Mucosa of descending colon (tissue), 3 donors: Measurements from ENCODE around the gene DMWD. TPM values are rescaled to one million over a fixed set of nuclear protein-coding genes. Genes with fewer than 3 reads are reported as not detected.
"Not testable (repeated sequence)": the region's sequence is repeated elsewhere in the genome, so short reads cannot be mapped to it uniquely, and the experiment has no call there.

Experiments
- ATAC-seq: fragments of 200-7000 bp; cut with Tn5 transposase; one replicate; pipeline ENCODE4 v1.9.1; 2020; ENCODE audit warnings: mild to moderate bottlenecking, moderate library complexity
- DNase-seq, 3 donors: peaks; one replicate each; pipeline ENCODE4 v3.0.0-alpha.2; 2020
- H3K36me3 ChIP-seq: fragments of 200-600 bp; one replicate; pipeline ENCODE4 v1.8.0; 2021; ENCODE audit warnings: low read depth, mild to moderate bottlenecking
- H3K4me1 ChIP-seq: fragments of 200-600 bp; one replicate; pipeline ENCODE4 v1.8.0; 2021; ENCODE audit warnings: low read depth, mild to moderate bottlenecking
- H3K4me3 ChIP-seq: fragments of 200-600 bp; one replicate; pipeline ENCODE4 v1.8.0; 2021; ENCODE audit warnings: mild to moderate bottlenecking
- H3K9me3 ChIP-seq: fragments of 200-600 bp; one replicate; pipeline ENCODE4 v1.8.0; 2021; ENCODE audit warnings: mild to moderate bottlenecking
- CTCF ChIP-seq: fragments of 200-600 bp; IDR thresholded peaks from one replicate; pipeline ENCODE4 v1.8.0; 2022; ENCODE audit warnings: antibody characterized with exemption, mild to moderate bottlenecking
- intact Hi-C, 2 donors: fragments of 100-400 bp; cut with DNase I in 1 of 2; cut with micrococcal nuclease in 1 of 2; formaldehyde crosslinking; loops; one replicate each; pipeline versions ENCODE4 v1.11.0 to v1.11.1; 2022; cut with DNase I, micrococcal nuclease
- total RNA-seq, 3 donors: library from RNA; stranded (reverse); fragmentation: NEBNext Ultra II Directional in 2 of 3; extraction: Animal tissue kit (Norgen Biotek cat#: 25700) in 2 of 3; gene quantifications; one replicate each; pipeline versions ENCODE4 v1.2.1 to v1.2.4, GENCODE V29; 2021 to 2023
- donor health status: DM: no; HTN: no; CAD: no; lungs with moderate emphysema.
- donor health status: DM: no; HTN: no; CAD: no.
- donor health status: DM: no; HTN: yes; CAD: no.

Gene DMWD
- total RNA-seq, 3 donors from 2014 or later = 33.2 to 67.1 (median 43.7) TPM

- Histone ChIP-seq H3K9me3 (no peaks in the 10 kb centered on the region), H3K36me3 (no peaks in the 10 kb centered on the region), H3K4me1 (no peaks in the 10 kb centered on the region), H3K4me3 (no peak overlapping the region)
- DNase-seq (no peak), ATAC-seq (no peak)
- no peak for TF ChIP-seq CTCF
- intact Hi-C loops = no loop called here
Measured at GRCh38 chr19:45805719-45806118, 13.1 kb upstream of the DMWD start.

GRCh38 chr19:45804959-45805230, 12.2 kb upstream of the DMWD start:
- ATAC-seq (no peak), DNase-seq (no peak)
- H3K4me3 ChIP-seq = no peak overlapping the region
- H3K9me3 ChIP-seq = no peaks in the 10 kb centered on the region
- TF ChIP-seq CTCF = no peak
- no peaks in the 10 kb centered on the region for H3K36me3 ChIP-seq
- intact Hi-C loops = no loop called here
- H3K4me1 ChIP-seq = no peaks in the 10 kb centered on the region

- Histone ChIP-seq H3K9me3 (no peaks in the 10 kb centered on the region), H3K36me3 (no peaks in the 10 kb centered on the region), H3K4me1 (no peaks in the 10 kb centered on the region), H3K4me3 (no peak overlapping the region)
- no peak for DNase-seq
- intact Hi-C loops = no loop called here
- no peak for ATAC-seq
- TF ChIP-seq CTCF = no peak
Measured at GRCh38 chr19:45804140-45804958, 11.7 kb upstream of the DMWD start.

GRCh38 chr19:45801603-45802175, 9.0 kb upstream of the DMWD start:
- Histone ChIP-seq H3K4me1 (no peaks in the 10 kb centered on the region), H3K9me3 (no peaks in the 10 kb centered on the region), H3K36me3 (no peaks in the 10 kb centered on the region), H3K4me3 (no peak overlapping the region)
- intact Hi-C loops = no loop called here
- no peak for ATAC-seq
- no peak for TF ChIP-seq CTCF
- DNase-seq = no peak

GRCh38 chr19:45800070-45800553, 7.5 kb upstream of the DMWD start:
- no peak for TF ChIP-seq CTCF

GRCh38 chr19:45799541-45799940, 6.9 kb upstream of the DMWD start:
- DNase-seq, H3K9me3 ChIP-seq, ATAC-seq, intact Hi-C loops, H3K4me1 ChIP-seq, H3K4me3 ChIP-seq, H3K36me3 ChIP-seq: not testable (repeated sequence)

More at GRCh38 chr19:45800070-45800553, 7.5 kb upstream of the DMWD start:
- no peak for DNase-seq
- H3K4me1 ChIP-seq = no peaks in the 10 kb centered on the region
- no peak overlapping the region for H3K4me3 ChIP-seq
- ATAC-seq = no peak
- H3K9me3 ChIP-seq = no peaks in the 10 kb centered on the region
- intact Hi-C loops = no loop called here
- no peaks in the 10 kb centered on the region for H3K36me3 ChIP-seq
